Measurements from ENCODE around the gene RSF1. TPM values are rescaled to one million over a fixed set of nuclear protein-coding genes. Genes with fewer than 3 reads are reported as not detected.

RSF1 gene
- total and polyA plus RNA-seq, 2 experiments from 2014 or later, result 68.9 to 81.7 TPM

GRCh38 chr11:77699425-77699824 is 121.1 kb downstream of the RSF1 start:
- Histone ChIP-seq H3K4me3 (no peak overlapping the region), H3K27ac (no peak overlapping the region), H3K27me3 (no peaks in the 10 kb centered on the region), H3K9me3 (ENCODE audit: low read depth) (no peaks in the 10 kb centered on the region), H3K4me1 (ENCODE audit: low read depth) (no peaks in the 10 kb centered on the region), H3K36me3 (peaks cover 53% of the 10 kb centered on the region)
- DNase-seq (ENCODE audit: low read depth in 1 of 2, low spot score in 1 of 2), result no peak
- no peak for TF ChIP-seq CTCF (IDR thresholded peaks at IDR 0.05; ENCODE audit: low read depth, low read length)

GRCh38 chr11:77698896-77699295 is 121.6 kb downstream of the RSF1 start:
- H3K27me3 ChIP-seq, result no peaks in the 10 kb centered on the region
- peaks cover 49% of the 10 kb centered on the region for H3K36me3 ChIP-seq
- TF ChIP-seq CTCF (IDR thresholded peaks at IDR 0.05; ENCODE audit: low read depth, low read length), result no peak
- DNase-seq (ENCODE audit: low read depth in 1 of 2, low spot score in 1 of 2), result peak in 1 of 2 donors; percentile 18
- H3K4me3 ChIP-seq, result no peak overlapping the region
- H3K27ac ChIP-seq, result no peak overlapping the region
- no peaks in the 10 kb centered on the region for H3K9me3 ChIP-seq (ENCODE audit: low read depth)
- no peaks in the 10 kb centered on the region for H3K4me1 ChIP-seq (ENCODE audit: low read depth)

GRCh38 chr11:77697865-77698264 is 122.7 kb downstream of the RSF1 start:
- Histone ChIP-seq H3K36me3 (peaks cover 51% of the 10 kb centered on the region), H3K9me3 (ENCODE audit: low read depth) (no peaks in the 10 kb centered on the region), H3K27me3 (no peaks in the 10 kb centered on the region), H3K4me1 (ENCODE audit: low read depth) (no peaks in the 10 kb centered on the region), H3K27ac (no peak overlapping the region), H3K4me3 (no peak overlapping the region)
- no peak for TF ChIP-seq CTCF (IDR thresholded peaks at IDR 0.05; ENCODE audit: low read depth, low read length)
- DNase-seq (ENCODE audit: low read depth in 1 of 2, low spot score in 1 of 2), result no peak

- peaks cover 63% of the 10 kb centered on the region for H3K36me3 ChIP-seq
- H3K4me1 ChIP-seq (ENCODE audit: low read depth), result no peaks in the 10 kb centered on the region
- H3K27me3 ChIP-seq, result no peaks in the 10 kb centered on the region
- H3K27ac ChIP-seq, result no peak overlapping the region
- H3K9me3 ChIP-seq (ENCODE audit: low read depth), result no peaks in the 10 kb centered on the region
- DNase-seq (ENCODE audit: low read depth in 1 of 2, low spot score in 1 of 2), result no peak
- H3K4me3 ChIP-seq, result no peak overlapping the region
- no peak for TF ChIP-seq CTCF (IDR thresholded peaks at IDR 0.05; ENCODE audit: low read depth, low read length)
Measured at GRCh38 chr11:77695417-77695816, 125.1 kb downstream of the RSF1 start.

- Histone ChIP-seq H3K4me3 (no peak overlapping the region), H3K9me3 (ENCODE audit: low read depth) (no peaks in the 10 kb centered on the region), H3K36me3 (peaks cover 56% of the 10 kb centered on the region), H3K4me1 (ENCODE audit: low read depth) (no peaks in the 10 kb centered on the region), H3K27me3 (no peaks in the 10 kb centered on the region), H3K27ac (no peak overlapping the region)
- TF ChIP-seq CTCF (IDR thresholded peaks at IDR 0.05; ENCODE audit: low read depth, low read length), result no peak
- DNase-seq (ENCODE audit: low read depth in 1 of 2, low spot score in 1 of 2), result no peak
Measured at GRCh38 chr11:77690649-77691048, 129.9 kb downstream of the RSF1 start.

- peaks cover 63% of the 10 kb centered on the region for H3K36me3 ChIP-seq
- no peak for TF ChIP-seq CTCF (IDR thresholded peaks at IDR 0.05; ENCODE audit: low read depth, low read length)
- no peak overlapping the region for H3K4me3 ChIP-seq
- H3K27ac ChIP-seq, result no peak overlapping the region
- no peaks in the 10 kb centered on the region for H3K27me3 ChIP-seq
- H3K4me1 ChIP-seq (ENCODE audit: low read depth), result no peaks in the 10 kb centered on the region
- DNase-seq (ENCODE audit: low read depth in 1 of 2, low spot score in 1 of 2), result no peak
- no peaks in the 10 kb centered on the region for H3K9me3 ChIP-seq (ENCODE audit: low read depth)
Measured at GRCh38 chr11:77687088-77687487, 133.4 kb downstream of the RSF1 start.

Data from cardiac muscle cell (in vitro differentiated cells and primary cell).